Panc1 (cell line): ENCODE results near the gene POFUT1. TPM values are rescaled to one million over a fixed set of nuclear protein-coding genes. Genes with fewer than 3 reads are reported as not detected.

Experiments
- ATAC-seq: fragments of 200-7000 bp; cut with Tn5 transposase; 2 replicates; pipeline ENCODE4 v1.9.1; 2020; ENCODE audit warnings: mild to moderate bottlenecking, moderate library complexity
- BruUV-seq: library from RNA; stranded (reverse); fragments of 400-500 nt; replicated peaks from 2 replicates; lab custom pipeline; 2021; lab: Mats Ljungman, UMichigan
- CTCF ChIA-PET: fragments of 300-600 bp; sonication (Branson Sonifier 250); formaldehyde crosslinking; loops from one replicate; lab custom pipeline; 2022; ENCODE audit warnings: antibody characterized with exemption; lab: Charles Lee
- POLR2A ChIA-PET: fragments of 300-600 bp; sonication (Branson Sonifier 250); formaldehyde crosslinking; loops from one replicate; lab custom pipeline; 2022; ENCODE audit warnings: antibody characterized with exemption; lab: Charles Lee
- DNase-seq: peaks from one replicate; pipeline ENCODE4 v3.0.0-alpha.2; 2010; ENCODE audit warnings: low read depth, low spot score
- H3K27ac ChIP-seq: 2 replicates; pipeline ENCODE4 v1.5.1; 2011; ENCODE audit warnings: mild to moderate bottlenecking, low read length, inconsistent platforms
- H3K27me3 ChIP-seq: fragments of 200-500 bp; sonication (Bioruptor generic); 2 replicates; pipeline ENCODE4 v1.6.0; 2014; ENCODE audit warnings: low read length, inconsistent platforms; ENCODE audit not compliant: control insufficient read depth, insufficient read depth
- H3K36me3 ChIP-seq: fragments of 200-500 bp; sonication (Bioruptor generic); 2 replicates; pipeline ENCODE4 v1.5.1; 2014; ENCODE audit warnings: inconsistent platforms, mild to moderate bottlenecking, low read length, moderate library complexity; ENCODE audit not compliant: control insufficient read depth, insufficient read depth
- H3K4me1 ChIP-seq: 2 replicates; pipeline ENCODE4 v1.5.1; 2011; ENCODE audit warnings: inconsistent platforms, mild to moderate bottlenecking, low read length, moderate library complexity; ENCODE audit not compliant: control insufficient read depth, insufficient read depth
- H3K4me3 ChIP-seq, 2 experiments: 2 replicates each; pipeline ENCODE4 v1.5.1; 2011 to 2012; ENCODE audit warnings: low read depth in 2 of 2, low read length in 2 of 2, mild to moderate bottlenecking in 2 of 2, inconsistent platforms in 1 of 2, moderate library complexity in 1 of 2
- H3K9me3 ChIP-seq: fragments of 200-500 bp; sonication (Bioruptor generic); 2 replicates; pipeline ENCODE4 v1.5.1; 2014; ENCODE audit warnings: low read depth, mild to moderate bottlenecking, inconsistent platforms, low read length, moderate library complexity; ENCODE audit not compliant: control insufficient read depth, insufficient read depth
- POLR2AphosphoS5 ChIP-seq: IDR thresholded peaks from 2 replicates; pipeline ENCODE4 v1.6.1; 2012; ENCODE audit warnings: mild to moderate bottlenecking, low read depth, low read length, moderate library complexity
- SIN3A ChIP-seq: IDR thresholded peaks from 2 replicates; pipeline ENCODE4 v1.6.1; 2012; ENCODE audit warnings: low read depth, mild to moderate bottlenecking, low read length, moderate library complexity, borderline replicate concordance; ENCODE audit not compliant: insufficient read depth
- TCF7L2 ChIP-seq: IDR thresholded peaks from 2 replicates; pipeline ENCODE4 v1.6.1; 2011; ENCODE audit warnings: mild to moderate bottlenecking, low read depth, low read length, inconsistent platforms
- in situ Hi-C: cut with HindIII; loops from 2 replicates; pipeline ENCODE4 v1.10.0; 2016; ENCODE audit warnings: low sequenced_read_pairs, low pct_unique_long_range_greater_than_20kb
- intact Hi-C: fragments of 100-400 bp; cut with micrococcal nuclease; formaldehyde crosslinking; loops from one replicate; pipeline ENCODE4 v1.10.0; 2022; ENCODE audit not compliant: unreplicated experiment
- total RNA-seq: library from RNA; stranded (reverse); gene quantifications from one replicate; pipeline ENCODE4 v1.2.1, GENCODE V29; 2021; ENCODE audit not compliant: unreplicated experiment
- TF ChIP-seq, protein P1 (sequence below): fragments of 450-650 bp; IDR thresholded peaks from 2 replicates; pipeline ENCODE4 v1.5.1; 2017; ENCODE audit warnings: mild to moderate bottlenecking
- TF ChIP-seq, protein P2 (sequence below), 2 experiments: IDR thresholded peaks; 2 replicates each; pipeline ENCODE4 v1.6.1; 2011 to 2012; ENCODE audit warnings: low read depth in 2 of 2, control low read depth in 1 of 2, low read length in 1 of 2, mild to moderate bottlenecking in 1 of 2, moderate library complexity in 1 of 2; ENCODE audit not compliant: insufficient read depth in 1 of 2

Gene POFUT1
- total RNA-seq, 1 experiment from 2014 or later: 138 TPM

DNA sequence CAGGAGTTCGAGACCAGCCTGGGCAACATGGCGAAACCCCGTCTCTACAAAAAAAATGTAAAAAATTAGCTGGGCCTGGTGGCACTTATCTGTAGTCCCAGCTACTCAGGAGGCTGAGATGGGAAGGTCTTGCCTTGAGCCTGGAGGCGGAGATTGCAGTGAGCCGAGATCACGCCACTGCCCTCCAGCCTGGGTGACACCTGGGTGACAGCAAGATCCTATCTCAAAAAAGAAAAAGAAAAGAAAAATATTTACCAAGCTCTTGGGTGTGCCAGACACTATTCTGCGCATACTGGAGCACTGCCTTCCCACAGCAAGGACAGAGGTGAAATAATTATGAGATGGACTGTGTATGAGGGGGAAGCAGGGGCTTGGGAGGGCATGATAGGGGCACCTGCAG, 19.6 kb downstream of the POFUT1 start:
- TF ChIP-seq, protein P1, sequence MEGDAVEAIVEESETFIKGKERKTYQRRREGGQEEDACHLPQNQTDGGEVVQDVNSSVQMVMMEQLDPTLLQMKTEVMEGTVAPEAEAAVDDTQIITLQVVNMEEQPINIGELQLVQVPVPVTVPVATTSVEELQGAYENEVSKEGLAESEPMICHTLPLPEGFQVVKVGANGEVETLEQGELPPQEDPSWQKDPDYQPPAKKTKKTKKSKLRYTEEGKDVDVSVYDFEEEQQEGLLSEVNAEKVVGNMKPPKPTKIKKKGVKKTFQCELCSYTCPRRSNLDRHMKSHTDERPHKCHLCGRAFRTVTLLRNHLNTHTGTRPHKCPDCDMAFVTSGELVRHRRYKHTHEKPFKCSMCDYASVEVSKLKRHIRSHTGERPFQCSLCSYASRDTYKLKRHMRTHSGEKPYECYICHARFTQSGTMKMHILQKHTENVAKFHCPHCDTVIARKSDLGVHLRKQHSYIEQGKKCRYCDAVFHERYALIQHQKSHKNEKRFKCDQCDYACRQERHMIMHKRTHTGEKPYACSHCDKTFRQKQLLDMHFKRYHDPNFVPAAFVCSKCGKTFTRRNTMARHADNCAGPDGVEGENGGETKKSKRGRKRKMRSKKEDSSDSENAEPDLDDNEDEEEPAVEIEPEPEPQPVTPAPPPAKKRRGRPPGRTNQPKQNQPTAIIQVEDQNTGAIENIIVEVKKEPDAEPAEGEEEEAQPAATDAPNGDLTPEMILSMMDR: no peak
- TF ChIP-seq SIN3A (no peak), POLR2AphosphoS5 (no peak), TCF7L2 (no peak)
- TF ChIP-seq, protein P2, sequence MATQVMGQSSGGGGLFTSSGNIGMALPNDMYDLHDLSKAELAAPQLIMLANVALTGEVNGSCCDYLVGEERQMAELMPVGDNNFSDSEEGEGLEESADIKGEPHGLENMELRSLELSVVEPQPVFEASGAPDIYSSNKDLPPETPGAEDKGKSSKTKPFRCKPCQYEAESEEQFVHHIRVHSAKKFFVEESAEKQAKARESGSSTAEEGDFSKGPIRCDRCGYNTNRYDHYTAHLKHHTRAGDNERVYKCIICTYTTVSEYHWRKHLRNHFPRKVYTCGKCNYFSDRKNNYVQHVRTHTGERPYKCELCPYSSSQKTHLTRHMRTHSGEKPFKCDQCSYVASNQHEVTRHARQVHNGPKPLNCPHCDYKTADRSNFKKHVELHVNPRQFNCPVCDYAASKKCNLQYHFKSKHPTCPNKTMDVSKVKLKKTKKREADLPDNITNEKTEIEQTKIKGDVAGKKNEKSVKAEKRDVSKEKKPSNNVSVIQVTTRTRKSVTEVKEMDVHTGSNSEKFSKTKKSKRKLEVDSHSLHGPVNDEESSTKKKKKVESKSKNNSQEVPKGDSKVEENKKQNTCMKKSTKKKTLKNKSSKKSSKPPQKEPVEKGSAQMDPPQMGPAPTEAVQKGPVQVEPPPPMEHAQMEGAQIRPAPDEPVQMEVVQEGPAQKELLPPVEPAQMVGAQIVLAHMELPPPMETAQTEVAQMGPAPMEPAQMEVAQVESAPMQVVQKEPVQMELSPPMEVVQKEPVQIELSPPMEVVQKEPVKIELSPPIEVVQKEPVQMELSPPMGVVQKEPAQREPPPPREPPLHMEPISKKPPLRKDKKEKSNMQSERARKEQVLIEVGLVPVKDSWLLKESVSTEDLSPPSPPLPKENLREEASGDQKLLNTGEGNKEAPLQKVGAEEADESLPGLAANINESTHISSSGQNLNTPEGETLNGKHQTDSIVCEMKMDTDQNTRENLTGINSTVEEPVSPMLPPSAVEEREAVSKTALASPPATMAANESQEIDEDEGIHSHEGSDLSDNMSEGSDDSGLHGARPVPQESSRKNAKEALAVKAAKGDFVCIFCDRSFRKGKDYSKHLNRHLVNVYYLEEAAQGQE (IDR thresholded peaks at IDR 0.05; ENCODE audit: insufficient read depth in 1 of 2, low read depth in 2 of 2, low read length in 1 of 2): no peak
- H3K9me3 ChIP-seq: no peaks in the 10 kb centered on the region
- ChIA-PET POLR2A (no interaction called here), CTCF (no interaction called here)
- no peaks in the 10 kb centered on the region for H3K27me3 ChIP-seq
- no peaks in the 10 kb centered on the region for H3K4me1 ChIP-seq
- H3K36me3 ChIP-seq: peaks cover 23% of the 10 kb centered on the region
- DNase-seq (no peak), ATAC-seq (no peak)
- in situ Hi-C loops (no loop called here), intact Hi-C loops (no loop called here)
- no peak overlapping the region for H3K27ac ChIP-seq
- H3K4me3 ChIP-seq: no peak overlapping the region
- BruUV-seq: no TSS peak

DNA sequence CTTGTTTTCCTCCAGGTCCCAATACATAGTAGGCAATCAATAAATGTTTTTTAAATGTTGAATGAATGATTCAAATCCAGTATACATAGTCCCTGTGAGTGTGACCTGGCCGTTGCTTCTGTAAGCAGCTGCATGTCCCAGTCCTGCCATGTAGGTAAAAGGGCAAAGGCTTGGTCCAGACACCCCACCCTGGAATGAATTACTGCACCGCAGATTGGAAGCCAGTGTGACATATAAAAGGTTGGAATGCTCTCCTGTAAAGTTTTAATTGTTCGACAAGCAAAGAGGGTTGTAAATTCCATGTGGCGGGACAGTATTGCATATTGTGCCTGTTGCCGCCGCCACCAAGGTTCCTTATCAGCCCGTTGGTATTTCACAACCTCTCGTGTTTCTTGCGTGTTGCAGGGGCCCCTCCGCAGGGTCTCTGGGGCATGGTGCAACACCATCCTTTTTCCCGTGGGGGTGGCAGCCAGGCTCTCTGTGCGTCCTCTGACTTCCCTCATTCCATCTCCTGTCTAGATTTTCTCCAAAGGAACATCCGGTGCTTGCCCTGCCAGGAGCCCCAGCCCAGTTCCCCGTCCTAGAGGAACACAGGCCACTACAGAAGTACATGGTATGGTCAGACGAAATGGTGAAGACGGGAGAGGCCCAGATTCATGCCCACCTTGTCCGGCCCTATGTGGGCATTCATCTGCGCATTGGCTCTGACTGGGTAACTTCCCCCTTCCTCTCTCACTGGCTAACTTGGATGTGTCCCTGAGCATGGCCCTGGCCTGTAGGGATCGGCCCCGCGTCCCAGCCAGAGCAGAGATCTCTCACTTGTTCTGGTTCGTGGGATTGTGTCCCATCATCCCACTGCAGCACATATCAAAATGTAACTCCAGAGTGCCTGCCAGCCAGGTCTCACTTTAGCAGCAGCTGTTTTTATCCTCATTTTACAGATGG, 20.3 kb downstream of the POFUT1 start:
- H3K9me3 ChIP-seq: no peaks in the 10 kb centered on the region
- TF ChIP-seq SIN3A (no peak), POLR2AphosphoS5 (no peak), TCF7L2 (no peak)
- TF ChIP-seq, protein P1: no peak
- TF ChIP-seq, protein P2 (IDR thresholded peaks at IDR 0.05; ENCODE audit: insufficient read depth in 1 of 2, low read depth in 2 of 2, low read length in 1 of 2): no peak
- DNase-seq (no peak), ATAC-seq (no peak)
- no peaks in the 10 kb centered on the region for H3K27me3 ChIP-seq
- H3K27ac ChIP-seq: no peak overlapping the region
- H3K4me1 ChIP-seq: no peaks in the 10 kb centered on the region
- intact Hi-C loops (no loop called here), in situ Hi-C loops (no loop called here)
- POLR2A ChIA-PET: no interaction called here
- no peak overlapping the region for H3K4me3 ChIP-seq
- no TSS peak for BruUV-seq
- H3K36me3 ChIP-seq: peaks cover 24% of the 10 kb centered on the region
- CTCF ChIA-PET: no interaction called here
